Keratinocyte (primary cell): ENCODE data around the gene EFCAB12. TPM values are rescaled to one million over a fixed set of nuclear protein-coding genes. Genes with fewer than 3 reads are reported as not detected.

Experiments used
- DNase-seq: peaks from one replicate; pipeline ENCODE4 v3.0.0-alpha.2; 2011; ENCODE audit warnings: low read depth, missing footprints, low spot score
- FAIRE-seq: peaks from 2 replicates; lab custom pipeline; 2011; peaks lifted over from hg19 to GRCh38; lab: Jason Lieb, UNC
- H2AFZ ChIP-seq: 2 replicates; pipeline ENCODE4 v1.6.0; 2012; ENCODE audit warnings: low read length, control low read depth, inconsistent platforms; ENCODE audit not compliant: control insufficient read depth
- H3K27ac ChIP-seq: 2 replicates; pipeline ENCODE4 v1.5.1; 2011; ENCODE audit warnings: low read length; ENCODE audit not compliant: control insufficient read depth, insufficient read depth
- H3K27me3 ChIP-seq: 3 replicates; pipeline ENCODE4 v1.6.0; 2011; ENCODE audit warnings: low read length; ENCODE audit not compliant: control insufficient read depth, insufficient read depth; ENCODE audit errors: extremely low read depth
- H3K36me3 ChIP-seq, 2 experiments: 2 replicates in 1 of 2; 3 replicates in 1 of 2; pipeline ENCODE4 v1.5.1; 2011; ENCODE audit warnings: low read length in 2 of 2, mild to moderate bottlenecking in 1 of 2; ENCODE audit not compliant: control insufficient read depth in 2 of 2, insufficient read depth in 2 of 2; ENCODE audit errors: extremely low read depth in 1 of 2
- H3K4me1 ChIP-seq: 3 replicates; pipeline ENCODE4 v1.5.1; 2011; ENCODE audit warnings: low read length; ENCODE audit not compliant: control insufficient read depth, insufficient read depth; ENCODE audit errors: extremely low read depth
- H3K4me2 ChIP-seq: 3 replicates; pipeline ENCODE4 v1.6.0; 2011; ENCODE audit warnings: low read depth, low read length; ENCODE audit not compliant: control insufficient read depth, insufficient read depth; ENCODE audit errors: extremely low read depth
- H3K4me3 ChIP-seq, 3 experiments: fragments of 200-600 bp in 1 of 3; sonication (generic) in 1 of 3; 2 replicates in 2 of 3; 3 replicates in 1 of 3; pipeline ENCODE4 v1.5.1; 2011 to 2016; ENCODE audit warnings: low read length in 3 of 3, mild to moderate bottlenecking in 3 of 3, control low read depth in 2 of 3, inconsistent platforms in 1 of 3, low read depth in 1 of 3, mixed read lengths in 1 of 3, mixed run types in 1 of 3, moderate library complexity in 1 of 3; ENCODE audit not compliant: control insufficient read depth in 2 of 3, insufficient read depth in 2 of 3; ENCODE audit errors: extremely low read depth in 1 of 3
- H3K79me2 ChIP-seq: 2 replicates; pipeline ENCODE4 v1.6.0; 2012; ENCODE audit warnings: low read length; ENCODE audit not compliant: control insufficient read depth, insufficient read depth
- H3K9ac ChIP-seq: 3 replicates; pipeline ENCODE4 v1.6.0; 2011; ENCODE audit warnings: low read length; ENCODE audit not compliant: control insufficient read depth, insufficient read depth; ENCODE audit errors: extremely low read depth
- H3K9me1 ChIP-seq: 3 replicates; pipeline ENCODE4 v1.6.0; 2011; ENCODE audit warnings: low read length; ENCODE audit not compliant: control insufficient read depth, insufficient read depth; ENCODE audit errors: extremely low read depth
- H3K9me3 ChIP-seq: 2 replicates; pipeline ENCODE4 v1.5.1; 2012; ENCODE audit warnings: low read depth, low read length; ENCODE audit not compliant: control insufficient read depth
- H4K20me1 ChIP-seq: 3 replicates; pipeline ENCODE4 v1.6.0; 2011; ENCODE audit warnings: low read length; ENCODE audit not compliant: control insufficient read depth, insufficient read depth; ENCODE audit errors: extremely low read depth
- EZH2 ChIP-seq: IDR thresholded peaks from one replicate; pipeline ENCODE4 v1.6.1; 2012; ENCODE audit warnings: inconsistent platforms, mild to moderate bottlenecking, low read length, moderate library complexity
- dilution Hi-C: fragments of 300-500 bp; cut with MboI; formaldehyde crosslinking; loops from one replicate; pipeline ENCODE4 v1.7.0; 2020; ENCODE audit warnings: low sequenced_read_pairs; ENCODE audit not compliant: extremely low pct_ligation_motif_present
- polyA plus RNA-seq, 5 experiments: library from polyadenylated mRNA; depleted of rRNA in 3 of 5; stranded (reverse) in 3 of 5; stranded (forward) in 1 of 5; unstranded in 1 of 5; fragments of >200 nt; gene quantifications; 1 replicate in 1 of 5; 2 replicates in 3 of 5; 3 replicates in 1 of 5; pipeline versions ENCODE4 v1.2.1 to v1.2.3, GENCODE V29; 2011 to 2012; ENCODE audit warnings: missing spikeins in 2 of 5, low read depth in 1 of 5, low replicate concordance in 1 of 5
- TF ChIP-seq, protein P1 (sequence below), 3 experiments: IDR thresholded peaks in 1 of 3; conservative IDR thresholded peaks in 1 of 3; optimal IDR thresholded peaks in 1 of 3; 2 replicates in 2 of 3; 3 replicates in 1 of 3; pipeline versions ENCODE3 to v1.5.1; 2011; ENCODE audit warnings: low read length in 3 of 3, mild to moderate bottlenecking in 3 of 3, moderate library complexity in 2 of 3, control low read depth in 1 of 3, inconsistent platforms in 1 of 3; ENCODE audit not compliant: insufficient read depth in 2 of 3; ENCODE audit errors: extremely low read depth in 1 of 3

Gene EFCAB12
- polyA plus RNA-seq, 1 donor (not counting 4 experiments of a cell fraction or from before 2014, with no cell fraction given) = 0.34 TPM

DNA sequence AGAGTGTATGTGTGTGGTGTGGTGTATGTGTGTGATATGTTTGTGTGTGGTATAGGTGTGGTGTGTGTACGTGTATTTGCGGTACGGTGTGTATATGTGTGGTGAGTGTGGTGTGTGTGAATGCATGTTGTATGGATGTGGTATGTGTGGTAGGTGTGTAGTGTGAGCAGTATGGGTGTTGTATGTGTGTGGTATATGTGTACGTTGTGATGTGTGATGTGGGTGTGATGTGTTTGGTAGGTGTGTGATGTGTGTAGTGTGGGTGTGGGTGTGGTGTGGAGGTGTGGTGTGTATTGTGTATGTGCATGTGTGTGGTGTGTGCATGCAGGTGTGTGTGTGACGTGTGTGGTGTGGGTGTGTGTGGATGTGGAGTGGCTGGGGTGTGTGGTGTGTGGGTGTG is 58.7 kb downstream of the EFCAB12 start:
- H3K27ac ChIP-seq = no peak overlapping the region
- H3K36me3 ChIP-seq = no peaks in the 10 kb centered on the region
- dilution Hi-C loops = no loop called here
- H3K9ac ChIP-seq = no peak overlapping the region
- no peak overlapping the region for H2AFZ ChIP-seq
- no peaks in the 10 kb centered on the region for H3K79me2 ChIP-seq
- H3K4me2 ChIP-seq = no peak overlapping the region
- no peak for DNase-seq
- H3K4me1 ChIP-seq = no peaks in the 10 kb centered on the region
- no peaks in the 10 kb centered on the region for H3K9me1 ChIP-seq
- FAIRE-seq = peak; percentile 53
- H3K27me3 ChIP-seq = peaks cover 5% of the 10 kb centered on the region
- TF ChIP-seq, protein P1, sequence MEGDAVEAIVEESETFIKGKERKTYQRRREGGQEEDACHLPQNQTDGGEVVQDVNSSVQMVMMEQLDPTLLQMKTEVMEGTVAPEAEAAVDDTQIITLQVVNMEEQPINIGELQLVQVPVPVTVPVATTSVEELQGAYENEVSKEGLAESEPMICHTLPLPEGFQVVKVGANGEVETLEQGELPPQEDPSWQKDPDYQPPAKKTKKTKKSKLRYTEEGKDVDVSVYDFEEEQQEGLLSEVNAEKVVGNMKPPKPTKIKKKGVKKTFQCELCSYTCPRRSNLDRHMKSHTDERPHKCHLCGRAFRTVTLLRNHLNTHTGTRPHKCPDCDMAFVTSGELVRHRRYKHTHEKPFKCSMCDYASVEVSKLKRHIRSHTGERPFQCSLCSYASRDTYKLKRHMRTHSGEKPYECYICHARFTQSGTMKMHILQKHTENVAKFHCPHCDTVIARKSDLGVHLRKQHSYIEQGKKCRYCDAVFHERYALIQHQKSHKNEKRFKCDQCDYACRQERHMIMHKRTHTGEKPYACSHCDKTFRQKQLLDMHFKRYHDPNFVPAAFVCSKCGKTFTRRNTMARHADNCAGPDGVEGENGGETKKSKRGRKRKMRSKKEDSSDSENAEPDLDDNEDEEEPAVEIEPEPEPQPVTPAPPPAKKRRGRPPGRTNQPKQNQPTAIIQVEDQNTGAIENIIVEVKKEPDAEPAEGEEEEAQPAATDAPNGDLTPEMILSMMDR (optimal IDR thresholded peaks at IDR 0.05 in 1 of 3, IDR thresholded peaks at IDR 0.05 in 1 of 3, conservative IDR thresholded peaks at IDR 0.05 in 1 of 3; ENCODE audit: extremely low read depth in 1 of 3, insufficient read depth in 2 of 3, low read length in 3 of 3) = no peak
- no peak for TF ChIP-seq EZH2
- no peaks in the 10 kb centered on the region for H4K20me1 ChIP-seq
- H3K4me3 ChIP-seq = no peak overlapping the region
- no peaks in the 10 kb centered on the region for H3K9me3 ChIP-seq

DNA sequence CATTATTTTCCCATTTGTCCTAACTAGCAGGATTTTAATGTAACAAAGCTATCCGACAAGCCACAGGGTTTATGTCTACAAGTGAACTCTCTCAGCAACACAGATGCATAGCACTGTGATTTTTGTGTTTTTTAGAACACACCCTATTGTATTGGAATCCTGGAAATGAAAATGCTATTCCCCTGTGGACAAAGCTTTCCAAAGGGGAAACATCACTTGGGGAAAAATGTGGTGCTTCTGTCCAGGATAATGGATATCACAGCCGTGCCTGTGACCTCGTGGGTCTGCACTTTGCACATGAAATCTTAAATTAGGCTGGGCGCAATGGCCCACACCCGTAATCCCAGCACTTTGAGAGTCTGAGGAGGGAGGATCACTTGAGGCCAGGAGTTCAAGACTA is 60.6 kb downstream of the EFCAB12 start:
- no peak for TF ChIP-seq EZH2
- TF ChIP-seq, protein P1 (optimal IDR thresholded peaks at IDR 0.05 in 1 of 3, IDR thresholded peaks at IDR 0.05 in 1 of 3, conservative IDR thresholded peaks at IDR 0.05 in 1 of 3; ENCODE audit: extremely low read depth in 1 of 3, insufficient read depth in 2 of 3, low read length in 3 of 3) = no peak
- FAIRE-seq = no peak

More for the DNA sequence above, 60.6 kb downstream of the EFCAB12 start:
- no peaks in the 10 kb centered on the region for H3K36me3 ChIP-seq
- H3K9me1 ChIP-seq = no peaks in the 10 kb centered on the region
- dilution Hi-C loops = no loop called here
- H3K4me1 ChIP-seq = no peaks in the 10 kb centered on the region
- no peak for DNase-seq
- no peak overlapping the region for H3K27ac ChIP-seq
- H4K20me1 ChIP-seq = no peaks in the 10 kb centered on the region
- no peak overlapping the region for H2AFZ ChIP-seq
- H3K4me3 ChIP-seq = no peak overlapping the region
- H3K79me2 ChIP-seq = no peaks in the 10 kb centered on the region
- H3K4me2 ChIP-seq = no peak overlapping the region
- no peak overlapping the region for H3K9ac ChIP-seq
- H3K27me3 ChIP-seq = peaks cover 5% of the 10 kb centered on the region
- no peaks in the 10 kb centered on the region for H3K9me3 ChIP-seq
